Activated B cell treated with CpG ODN at 0.5 μM for 24 hours (primary cell): ENCODE data around the gene SLCO3A1. TPM values are rescaled to one million over a fixed set of nuclear protein-coding genes. Genes with fewer than 3 reads are reported as not detected.
A peak's percentile ranks its signal among the peaks of the same experiment; 100 is the strongest.

ENCODE experiments used
- ATAC-seq: fragments of 200-7000 bp; cut with Tn5 transposase; one replicate; pipeline ENCODE4 v1.10.0; 2021; ENCODE audit warnings: low read depth, mild to moderate bottlenecking, moderate library complexity
- CTCF ChIA-PET: fragments of 350-600 bp; sonication (Branson Sonifier 250); formaldehyde crosslinking; loops from one replicate; lab custom pipeline; 2021; ENCODE audit warnings: antibody characterized with exemption; lab: Charles Lee
- POLR2A ChIA-PET: fragments of 350-600 bp; sonication (Branson Sonifier 250); formaldehyde crosslinking; loops from one replicate; lab custom pipeline; 2021; ENCODE audit warnings: antibody characterized with exemption; lab: Charles Lee
- DNase-seq: peaks from one replicate; pipeline ENCODE4 v3.0.0; 2022
- H3K27ac Mint-ChIP-seq: one replicate; pipeline ENCODE4 v1.8.0; 2020; ENCODE audit warnings: mixed read lengths
- H3K27me3 Mint-ChIP-seq: one replicate; pipeline ENCODE4 v1.8.0; 2021; ENCODE audit warnings: mixed read lengths
- H3K36me3 Mint-ChIP-seq: one replicate; pipeline ENCODE4 v1.8.0; 2021; ENCODE audit warnings: low read depth, mixed read lengths
- H3K4me1 Mint-ChIP-seq: one replicate; pipeline ENCODE4 v1.8.0; 2021; ENCODE audit warnings: mixed read lengths
- H3K4me3 Mint-ChIP-seq: one replicate; pipeline ENCODE4 v1.8.0; 2020; ENCODE audit warnings: mild to moderate bottlenecking, mixed read lengths
- H3K9me3 Mint-ChIP-seq: one replicate; pipeline ENCODE4 v1.8.0; 2020; ENCODE audit warnings: mixed read lengths
- intact Hi-C: fragments of 100-400 bp; cut with micrococcal nuclease; formaldehyde crosslinking; loops from one replicate; pipeline ENCODE4 v1.15.1; 2024
- total RNA-seq: library from RNA; stranded (reverse); gene quantifications from 2 replicates; pipeline ENCODE4 v1.2.3, GENCODE V29; 2022
- TF ChIP-seq, protein P1 (sequence below): fragments of 200-600 bp; IDR thresholded peaks from one replicate; pipeline ENCODE4 v1.8.0; 2022; ENCODE audit warnings: antibody characterized with exemption, mild to moderate bottlenecking

The SLCO3A1 gene
- total RNA-seq, result 0.51 and 0.82 TPM in 2 replicates

DNA sequence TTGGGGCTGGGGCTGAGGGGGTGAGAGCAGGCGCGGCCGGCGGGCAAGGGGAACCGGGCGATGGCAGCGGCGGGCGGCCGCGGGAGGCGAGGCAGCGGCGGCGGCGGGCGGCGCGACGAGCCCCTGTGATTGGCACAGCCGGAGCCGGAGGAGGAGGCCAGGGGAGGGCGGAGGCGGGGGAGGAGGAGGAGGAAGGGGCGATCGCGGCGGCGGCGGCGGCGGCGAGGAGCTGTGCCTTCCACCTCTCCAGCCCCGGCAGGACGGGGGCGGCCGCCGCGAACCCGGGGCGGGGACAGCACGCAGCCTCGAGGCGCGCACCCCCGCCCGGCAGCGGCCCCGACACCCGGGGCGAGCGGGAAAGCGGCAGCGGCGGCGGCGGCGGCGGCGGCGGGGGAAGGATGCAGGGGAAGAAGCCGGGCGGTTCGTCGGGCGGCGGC lies at the start of gene SLCO3A1:
Gene SLCO3A1 (plus strand): TSS at position 198 of the 437 bp plus-strand sequence.
- DNase-seq (no peak), ATAC-seq (peak; percentile 28)
- peaks cover 47% of the 10 kb centered on the region for H3K27me3 Mint-ChIP-seq
- TF ChIP-seq, protein P1, sequence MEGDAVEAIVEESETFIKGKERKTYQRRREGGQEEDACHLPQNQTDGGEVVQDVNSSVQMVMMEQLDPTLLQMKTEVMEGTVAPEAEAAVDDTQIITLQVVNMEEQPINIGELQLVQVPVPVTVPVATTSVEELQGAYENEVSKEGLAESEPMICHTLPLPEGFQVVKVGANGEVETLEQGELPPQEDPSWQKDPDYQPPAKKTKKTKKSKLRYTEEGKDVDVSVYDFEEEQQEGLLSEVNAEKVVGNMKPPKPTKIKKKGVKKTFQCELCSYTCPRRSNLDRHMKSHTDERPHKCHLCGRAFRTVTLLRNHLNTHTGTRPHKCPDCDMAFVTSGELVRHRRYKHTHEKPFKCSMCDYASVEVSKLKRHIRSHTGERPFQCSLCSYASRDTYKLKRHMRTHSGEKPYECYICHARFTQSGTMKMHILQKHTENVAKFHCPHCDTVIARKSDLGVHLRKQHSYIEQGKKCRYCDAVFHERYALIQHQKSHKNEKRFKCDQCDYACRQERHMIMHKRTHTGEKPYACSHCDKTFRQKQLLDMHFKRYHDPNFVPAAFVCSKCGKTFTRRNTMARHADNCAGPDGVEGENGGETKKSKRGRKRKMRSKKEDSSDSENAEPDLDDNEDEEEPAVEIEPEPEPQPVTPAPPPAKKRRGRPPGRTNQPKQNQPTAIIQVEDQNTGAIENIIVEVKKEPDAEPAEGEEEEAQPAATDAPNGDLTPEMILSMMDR, result no peak
- H3K4me3 Mint-ChIP-seq, result peak within 1 kb of the TSS; percentile 66
- CTCF ChIA-PET, result no interaction called here
- no peak within 1 kb of the TSS for H3K27ac Mint-ChIP-seq
- H3K9me3 Mint-ChIP-seq, result peaks cover 8% of the 10 kb centered on the region
- POLR2A ChIA-PET, result no interaction called here
- intact Hi-C loops, result loop anchor here (10.0 kb wide), 3 partner anchors 61 to 519 kb away; no protein-coding TSS in a partner anchor
- H3K36me3 Mint-ChIP-seq, result no peaks in the 10 kb centered on the region
- peaks cover 47% of the 10 kb centered on the region for H3K4me1 Mint-ChIP-seq

DNA sequence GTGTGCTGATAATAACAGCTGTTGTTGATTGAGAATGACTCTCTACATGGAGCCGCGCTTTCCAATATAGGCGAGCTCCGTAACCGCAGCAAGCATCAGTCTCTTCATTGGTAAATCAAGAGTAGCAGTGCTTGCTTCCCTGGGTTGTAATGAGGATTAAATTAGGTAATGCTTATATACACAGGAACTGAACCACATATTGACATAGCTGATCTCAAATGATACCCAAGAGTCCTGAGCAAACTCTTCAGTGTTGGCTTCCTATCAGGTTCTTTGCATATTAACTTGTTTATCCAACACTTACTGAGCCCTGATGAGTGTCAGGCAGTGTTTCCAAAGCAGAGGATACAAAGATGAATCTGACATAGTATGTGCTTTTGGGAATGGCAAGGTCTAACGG lies 46.4 kb upstream of the SLCO3A1 start:
- intact Hi-C loops, result no loop called here
- ATAC-seq, result no peak
- H3K27me3 Mint-ChIP-seq, result no peaks in the 10 kb centered on the region
- peaks cover 7% of the 10 kb centered on the region for H3K9me3 Mint-ChIP-seq
- ChIA-PET POLR2A (no interaction called here), CTCF (no interaction called here)
- no peaks in the 10 kb centered on the region for H3K4me1 Mint-ChIP-seq
- H3K27ac Mint-ChIP-seq, result no peak overlapping the region
- H3K36me3 Mint-ChIP-seq, result no peaks in the 10 kb centered on the region
- DNase-seq, result no peak
- TF ChIP-seq, protein P1, result no peak
- no peak overlapping the region for H3K4me3 Mint-ChIP-seq

DNA sequence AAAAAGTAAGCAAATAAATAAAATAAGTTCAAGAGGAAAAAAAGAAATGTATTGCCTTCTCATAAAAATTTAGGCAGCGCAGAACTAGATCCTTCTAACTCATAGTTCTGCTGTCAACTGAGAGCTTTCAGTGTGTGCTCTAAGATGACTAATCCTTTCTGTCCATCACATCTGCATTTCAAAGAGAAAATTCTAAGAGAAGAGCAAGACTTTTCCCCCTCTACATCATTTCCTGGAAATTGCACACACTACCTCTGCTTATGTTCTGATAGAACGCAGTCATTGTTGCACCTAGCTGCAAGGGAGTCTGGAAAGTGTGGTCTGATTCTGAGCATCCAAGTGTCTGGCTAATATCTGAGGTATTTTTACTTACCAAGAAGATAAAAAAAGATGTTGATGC lies 39.6 kb upstream of the SLCO3A1 start:
- intact Hi-C loops, result no loop called here
- no peak overlapping the region for H3K27ac Mint-ChIP-seq
- peaks cover 2% of the 10 kb centered on the region for H3K27me3 Mint-ChIP-seq
- ATAC-seq (no peak), DNase-seq (no peak)
- TF ChIP-seq, protein P1, result no peak
- H3K9me3 Mint-ChIP-seq, result peaks cover 17% of the 10 kb centered on the region
- ChIA-PET POLR2A (no interaction called here), CTCF (no interaction called here)
- H3K36me3 Mint-ChIP-seq, result no peaks in the 10 kb centered on the region
- H3K4me3 Mint-ChIP-seq, result no peak overlapping the region
- H3K4me1 Mint-ChIP-seq, result no peaks in the 10 kb centered on the region

DNA sequence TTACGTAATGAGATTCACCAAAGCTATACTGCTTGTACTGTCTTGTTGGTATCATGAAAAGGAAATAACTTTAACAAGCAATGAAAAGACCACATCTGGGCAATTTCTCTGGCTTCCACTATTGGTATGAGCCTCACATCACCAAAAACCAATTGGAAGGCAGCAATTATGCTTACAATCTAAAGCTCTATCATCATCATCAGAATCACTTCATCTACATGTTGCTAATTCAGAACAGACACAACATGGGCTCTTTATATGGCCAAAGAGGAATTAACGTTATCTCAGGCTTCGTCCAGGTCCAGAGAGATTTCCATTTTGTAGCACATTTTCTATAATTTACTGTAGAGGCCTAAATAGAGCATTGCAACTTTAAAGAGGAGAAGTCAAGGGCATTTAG lies 36.6 kb upstream of the SLCO3A1 start:
- H3K27me3 Mint-ChIP-seq, result peaks cover 2% of the 10 kb centered on the region
- H3K9me3 Mint-ChIP-seq, result peaks cover 10% of the 10 kb centered on the region

DNA sequence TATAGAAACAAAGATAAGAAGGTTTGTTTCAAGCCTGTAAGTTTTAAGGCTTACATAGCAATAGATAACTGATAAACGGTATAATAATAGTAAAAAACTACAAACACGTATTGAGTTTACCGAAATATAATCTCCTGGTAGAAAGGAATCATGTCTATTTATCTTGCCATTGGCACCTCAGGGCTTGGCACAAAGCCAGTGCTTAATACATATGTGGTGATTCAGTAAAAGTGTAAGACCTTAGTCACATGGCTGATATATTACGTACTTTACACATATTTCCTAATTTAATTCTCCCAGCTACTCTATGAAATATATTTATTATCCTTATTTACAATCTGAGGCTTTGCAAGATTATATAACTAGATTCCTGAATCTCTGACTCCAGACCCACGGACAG lies 32.0 kb upstream of the SLCO3A1 start:
- no peaks in the 10 kb centered on the region for H3K9me3 Mint-ChIP-seq

More for the DNA sequence above, 36.6 kb upstream of the SLCO3A1 start:
- ChIA-PET CTCF (no interaction called here), POLR2A (no interaction called here)
- no peak for ATAC-seq
- no peaks in the 10 kb centered on the region for H3K4me1 Mint-ChIP-seq
- TF ChIP-seq, protein P1, result no peak
- DNase-seq, result no peak
- H3K4me3 Mint-ChIP-seq, result no peak overlapping the region
- intact Hi-C loops, result no loop called here
- H3K27ac Mint-ChIP-seq, result no peak overlapping the region
- no peaks in the 10 kb centered on the region for H3K36me3 Mint-ChIP-seq

More for the DNA sequence above, 32.0 kb upstream of the SLCO3A1 start:
- Mint-ChIP-seq H3K27ac (no peak overlapping the region), H3K27me3 (peaks cover 2% of the 10 kb centered on the region), H3K4me3 (no peak overlapping the region), H3K4me1 (no peaks in the 10 kb centered on the region), H3K36me3 (no peaks in the 10 kb centered on the region)
- no peak for DNase-seq
- intact Hi-C loops, result no loop called here
- ChIA-PET CTCF (no interaction called here), POLR2A (no interaction called here)
- TF ChIP-seq, protein P1, result no peak
- no peak for ATAC-seq
